B cell (primary cell): ENCODE results near the gene CEPT1. TPM values are rescaled to one million over a fixed set of nuclear protein-coding genes. Genes with fewer than 3 reads are reported as not detected.
A peak's percentile ranks its signal among the peaks of the same experiment; 100 is the strongest.

Source experiments
- ATAC-seq: fragments of 200-7000 bp; cut with Tn5 transposase; one replicate; pipeline ENCODE4 v1.10.0; 2021; ENCODE audit warnings: low read depth, mild to moderate bottlenecking, moderate number of reproducible peaks, moderate library complexity
- CTCF ChIA-PET: fragments of 350-600 bp; sonication (Branson Sonifier 250); formaldehyde crosslinking; loops from one replicate; lab custom pipeline; 2021; ENCODE audit warnings: antibody characterized with exemption, inconsistent platforms; lab: Charles Lee
- POLR2A ChIA-PET: fragments of 350-600 bp; sonication (Branson Sonifier 250); formaldehyde crosslinking; loops from one replicate; lab custom pipeline; 2021; ENCODE audit warnings: antibody characterized with exemption; lab: Charles Lee
- DNase-seq: peaks from one replicate; pipeline ENCODE4 v3.0.0; 2013
- H2AFZ ChIP-seq: 2 replicates; pipeline ENCODE4 v1.6.1; 2012; ENCODE audit warnings: mild to moderate bottlenecking, low read depth, low read length; ENCODE audit not compliant: insufficient read depth, poor library complexity, severe bottlenecking
- H3K27ac ChIP-seq, 2 donors: 1 replicate in 1 of 2; 2 replicates in 1 of 2; pipeline ENCODE4 v1.5.1; 2012 to 2013; ENCODE audit warnings: low read length in 2 of 2, mild to moderate bottlenecking in 2 of 2, moderate library complexity in 1 of 2
- H3K27me3 ChIP-seq, 4 experiments: fragments of 200-600 bp in 1 of 4; sonication (generic) in 1 of 4; replicated peaks in 1 of 4; 1 replicate in 2 of 4; 2 replicates in 2 of 4; pipeline versions ENCODE4 v1.6.1 to v1.7.0; 2013 to 2016; ENCODE audit warnings: low read length in 3 of 4, mild to moderate bottlenecking in 2 of 4, mixed read lengths in 1 of 4, moderate library complexity in 1 of 4; ENCODE audit not compliant: insufficient read depth in 4 of 4, control insufficient read depth in 3 of 4; ENCODE audit errors: control extremely low read depth in 1 of 4
- H3K36me3 ChIP-seq, 2 experiments: replicated peaks in 1 of 2; 1 replicate in 1 of 2; 2 replicates in 1 of 2; pipeline versions ENCODE4 v1.6.1 to v1.7.1; 2013; ENCODE audit warnings: low read length in 1 of 2; ENCODE audit not compliant: insufficient read depth in 2 of 2, control insufficient read depth in 1 of 2; ENCODE audit errors: control extremely low read depth in 1 of 2, extremely low read depth in 1 of 2
- H3K4me1 ChIP-seq, 2 donors: fragments of 200-600 bp in 1 of 2; sonication (generic) in 1 of 2; 1 replicate in 1 of 2; 2 replicates in 1 of 2; pipeline versions ENCODE4 v1.5.1 to v1.6.1; 2013 to 2017; ENCODE audit warnings: low read length in 2 of 2; ENCODE audit not compliant: control insufficient read depth in 2 of 2, insufficient read depth in 2 of 2
- H3K4me2 ChIP-seq: replicated peaks from 2 replicates; pipeline ENCODE3; 2012; ENCODE audit warnings: mild to moderate bottlenecking, low read depth, low read length; ENCODE audit not compliant: poor library complexity, severe bottlenecking
- H3K4me3 ChIP-seq, 5 experiments: fragments of 200-600 bp in 1 of 5; sonication (generic) in 1 of 5; 1 replicate in 3 of 5; 2 replicates in 2 of 5; pipeline versions ENCODE4 v1.5.1 to v1.7.0; 2011 to 2016; ENCODE audit warnings: low read length in 4 of 5, mild to moderate bottlenecking in 4 of 5, low read depth in 2 of 5, control low read depth in 1 of 5, moderate library complexity in 1 of 5; ENCODE audit not compliant: insufficient read depth in 1 of 5; ENCODE audit errors: control extremely low read depth in 1 of 5, extremely low read depth in 1 of 5
- H3K79me2 ChIP-seq: fragments of 200-600 bp; sonication (generic); one replicate; pipeline ENCODE4 v1.6.0; 2016; ENCODE audit warnings: low read length; ENCODE audit not compliant: control insufficient read depth, insufficient read depth
- H3K9ac ChIP-seq: fragments of 200-600 bp; sonication (generic); 2 replicates; pipeline ENCODE4 v1.6.1; 2017; ENCODE audit warnings: mild to moderate bottlenecking, low read length, moderate library complexity
- H3K9me3 ChIP-seq, 3 donors: one replicate each; pipeline versions ENCODE4 v1.6.1 to v1.7.1; 2013; ENCODE audit warnings: low read length in 2 of 3; ENCODE audit not compliant: control insufficient read depth in 2 of 3, insufficient read depth in 1 of 3; ENCODE audit errors: control extremely low read depth in 1 of 3
- H4K20me1 ChIP-seq: 2 replicates; pipeline ENCODE4 v1.6.0; 2012; ENCODE audit warnings: mild to moderate bottlenecking, low read length; ENCODE audit not compliant: insufficient read depth, control insufficient read depth, poor library complexity, severe bottlenecking
- H3K27ac Mint-ChIP-seq: one replicate; pipeline ENCODE4 v1.8.0; 2021; ENCODE audit warnings: mixed read lengths
- H3K27me3 Mint-ChIP-seq: one replicate; pipeline ENCODE4 v1.8.0; 2021; ENCODE audit warnings: mixed read lengths
- H3K4me1 Mint-ChIP-seq: one replicate; pipeline ENCODE4 v1.8.0; 2021; ENCODE audit warnings: mixed read lengths
- H3K4me3 Mint-ChIP-seq: one replicate; pipeline ENCODE4 v1.8.0; 2021; ENCODE audit warnings: mixed read lengths
- H3K9me3 Mint-ChIP-seq: one replicate; pipeline ENCODE4 v1.8.0; 2022; ENCODE audit warnings: mixed read lengths; ENCODE audit not compliant: insufficient read depth
- EZH2 ChIP-seq: IDR thresholded peaks from 2 replicates; pipeline ENCODE4 v1.6.1; 2012; ENCODE audit warnings: borderline replicate concordance, low read depth, mild to moderate bottlenecking, moderate library complexity, low read length; ENCODE audit not compliant: insufficient read depth, poor library complexity, severe bottlenecking
- WGBS: methylation state at CpG from one replicate; pipeline ENCODE4 v1.1.5; 2013; ENCODE audit warnings: missing lambda C conversion rate; ENCODE audit not compliant: insufficient coverage; 5-methylcytosine and 5-hydroxymethylcytosine counted together
- intact Hi-C: fragments of 100-400 bp; cut with micrococcal nuclease; formaldehyde crosslinking; loops from one replicate; pipeline ENCODE4 v1.10.0; 2022
- polyA plus RNA-seq: library from polyadenylated mRNA; depleted of rRNA; stranded (reverse); fragments of >200 nt; gene quantifications from 2 replicates; pipeline ENCODE4 v1.2.3, GENCODE V29; 2012
- total RNA-seq, 2 donors: library from RNA; stranded (reverse); fragments of 120-200 nt in 1 of 2; gene quantifications; 1 replicate in 1 of 2; 2 replicates in 1 of 2; pipeline versions ENCODE4 v1.2.3 to v1.2.4, GENCODE V29; 2013 to 2022
- TF ChIP-seq, protein P1 (sequence below): fragments of 200-600 bp; IDR thresholded peaks from one replicate; pipeline ENCODE4 v1.8.0; 2022; ENCODE audit warnings: antibody characterized with exemption, mild to moderate bottlenecking

CEPT1 gene
- total and polyA plus RNA-seq, 2 donors (not counting 1 experiment from before 2014, with no cell fraction given) = 47.1 to 83.5 TPM

- H3K27ac Mint-ChIP-seq = no peak overlapping the region
- H3K4me3 Mint-ChIP-seq = no peak overlapping the region
- Histone ChIP-seq H3K4me1 (no peaks in the 10 kb centered on the region), H2AFZ (no peak overlapping the region), H3K9me3 (peaks cover 0 to 23% (median 12%) of the 10 kb centered on the region in 3 donors), H3K27me3 (no peaks in the 10 kb centered on the region), H3K9ac (no peak overlapping the region), H3K4me3 (no peak overlapping the region), H3K4me2 (no peak overlapping the region), H4K20me1 (no peaks in the 10 kb centered on the region), H3K79me2 (peaks cover 12% of the 10 kb centered on the region), H3K36me3 (peaks cover 11 to 14% of the 10 kb centered on the region in 2 experiments), H3K27ac (no peak overlapping the region)
- no peak for ATAC-seq
- no peaks in the 10 kb centered on the region for H3K27me3 Mint-ChIP-seq
- CTCF ChIA-PET = interaction anchor here (0.9 kb wide), 1 partner anchor 223 kb away, joined by 3 read pairs; no protein-coding TSS in a partner anchor
- no peak for DNase-seq
- POLR2A ChIA-PET = no interaction called here
- no CpG with 5 or more reads among the region's 1 CpG for WGBS
- H3K9me3 Mint-ChIP-seq = peaks cover 3% of the 10 kb centered on the region
- TF ChIP-seq, protein P1, sequence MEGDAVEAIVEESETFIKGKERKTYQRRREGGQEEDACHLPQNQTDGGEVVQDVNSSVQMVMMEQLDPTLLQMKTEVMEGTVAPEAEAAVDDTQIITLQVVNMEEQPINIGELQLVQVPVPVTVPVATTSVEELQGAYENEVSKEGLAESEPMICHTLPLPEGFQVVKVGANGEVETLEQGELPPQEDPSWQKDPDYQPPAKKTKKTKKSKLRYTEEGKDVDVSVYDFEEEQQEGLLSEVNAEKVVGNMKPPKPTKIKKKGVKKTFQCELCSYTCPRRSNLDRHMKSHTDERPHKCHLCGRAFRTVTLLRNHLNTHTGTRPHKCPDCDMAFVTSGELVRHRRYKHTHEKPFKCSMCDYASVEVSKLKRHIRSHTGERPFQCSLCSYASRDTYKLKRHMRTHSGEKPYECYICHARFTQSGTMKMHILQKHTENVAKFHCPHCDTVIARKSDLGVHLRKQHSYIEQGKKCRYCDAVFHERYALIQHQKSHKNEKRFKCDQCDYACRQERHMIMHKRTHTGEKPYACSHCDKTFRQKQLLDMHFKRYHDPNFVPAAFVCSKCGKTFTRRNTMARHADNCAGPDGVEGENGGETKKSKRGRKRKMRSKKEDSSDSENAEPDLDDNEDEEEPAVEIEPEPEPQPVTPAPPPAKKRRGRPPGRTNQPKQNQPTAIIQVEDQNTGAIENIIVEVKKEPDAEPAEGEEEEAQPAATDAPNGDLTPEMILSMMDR = no peak
- no peak for TF ChIP-seq EZH2
- intact Hi-C loops = no loop called here
- peaks cover 11% of the 10 kb centered on the region for H3K4me1 Mint-ChIP-seq
Measured at GRCh38 chr1:111110197-111110899, 29.7 kb upstream of the CEPT1 start.

- Mint-ChIP-seq H3K27me3 (no peaks in the 10 kb centered on the region), H3K27ac (peak overlapping the region; percentile 26), H3K4me1 (peaks cover 19% of the 10 kb centered on the region), H3K4me3 (no peak overlapping the region), H3K9me3 (no peaks in the 10 kb centered on the region)
- no peaks in the 10 kb centered on the region for H4K20me1 ChIP-seq
- no peak overlapping the region for H3K9ac ChIP-seq
- no peak overlapping the region for H2AFZ ChIP-seq
- TF ChIP-seq EZH2 = no peak
- TF ChIP-seq, protein P1 = no peak
- DNase-seq (no peak), ATAC-seq (no peak)
- peaks cover 50% of the 10 kb centered on the region for H3K79me2 ChIP-seq
- intact Hi-C loops = loop anchor here (5.0 kb wide), 1 partner anchor 36 kb away; no protein-coding TSS in a partner anchor
- H3K4me1 ChIP-seq = no peaks in the 10 kb centered on the region
- no peaks in the 10 kb centered on the region for H3K9me3 ChIP-seq
- peak overlapping the region in 1 of 2 donors; percentile 47 for H3K27ac ChIP-seq
- H3K4me3 ChIP-seq = no peak overlapping the region
- POLR2A ChIA-PET = no interaction called here
- H3K36me3 ChIP-seq = peaks cover 23 to 51% of the 10 kb centered on the region in 2 experiments
- CTCF ChIA-PET = no interaction called here
- no CpG with 5 or more reads among the region's 2 CpGs for WGBS
- H3K4me2 ChIP-seq = no peak overlapping the region
- H3K27me3 ChIP-seq = no peaks in the 10 kb centered on the region
Measured at GRCh38 chr1:111116496-111116895, 23.5 kb upstream of the CEPT1 start.
